ENCODE results near the gene IGSF1. TPM values are rescaled to one million over a fixed set of nuclear protein-coding genes. Genes with fewer than 3 reads are reported as not detected.

The IGSF1 gene
- total RNA-seq, 1 experiment from 2014 or later = not detected

- no peak for TF ChIP-seq CTCF (IDR thresholded peaks at IDR 0.05; ENCODE audit: unreplicated experiment)
- no peak for DNase-seq
- CTCF ChIA-PET = no interaction called here
- Mint-ChIP-seq H3K4me3 (ENCODE audit: low read depth, unreplicated experiment) (no peak overlapping the region), H3K27ac (ENCODE audit: unreplicated experiment) (no peak overlapping the region), H3K9me3 (ENCODE audit: low read depth, unreplicated experiment) (peaks cover 2% of the 10 kb centered on the region), H3K27me3 (ENCODE audit: unreplicated experiment) (no peaks in the 10 kb centered on the region), H3K4me1 (ENCODE audit: low read depth, unreplicated experiment) (no peaks in the 10 kb centered on the region), H3K36me3 (ENCODE audit: insufficient read depth, unreplicated experiment) (no peaks in the 10 kb centered on the region)
- intact Hi-C loops (cut with micrococcal nuclease; ENCODE audit: unreplicated experiment) = no loop called here
- BruUV-seq (replicated peaks) = no TSS peak
Measured at GRCh38 chrX:131305926-131306325, 16.8 kb upstream of the IGSF1 start.

- TF ChIP-seq CTCF (IDR thresholded peaks at IDR 0.05; ENCODE audit: unreplicated experiment) = no peak
- Mint-ChIP-seq H3K4me1 (ENCODE audit: low read depth, unreplicated experiment) (no peaks in the 10 kb centered on the region), H3K36me3 (ENCODE audit: insufficient read depth, unreplicated experiment) (no peaks in the 10 kb centered on the region), H3K27ac (ENCODE audit: unreplicated experiment) (no peak overlapping the region), H3K9me3 (ENCODE audit: low read depth, unreplicated experiment) (peaks cover 4% of the 10 kb centered on the region), H3K4me3 (ENCODE audit: low read depth, unreplicated experiment) (no peak overlapping the region), H3K27me3 (ENCODE audit: unreplicated experiment) (no peaks in the 10 kb centered on the region)
- CTCF ChIA-PET = no interaction called here
- BruUV-seq (replicated peaks) = no TSS peak
- DNase-seq = no peak
- intact Hi-C loops (cut with micrococcal nuclease; ENCODE audit: unreplicated experiment) = no loop called here
Measured at GRCh38 chrX:131302701-131303100, 13.6 kb upstream of the IGSF1 start.

GRCh38 chrX:131301155-131301554 lies 12.0 kb upstream of the IGSF1 start:
- no peak overlapping the region for H3K27ac Mint-ChIP-seq (ENCODE audit: unreplicated experiment)
- no peaks in the 10 kb centered on the region for H3K4me1 Mint-ChIP-seq (ENCODE audit: low read depth, unreplicated experiment)
- no TSS peak for BruUV-seq (replicated peaks)
- CTCF ChIA-PET = interaction anchor here (0.6 kb wide), 1 partner anchor 94 kb away, joined by 5 read pairs; no protein-coding TSS in a partner anchor
- H3K9me3 Mint-ChIP-seq (ENCODE audit: low read depth, unreplicated experiment) = peaks cover 4% of the 10 kb centered on the region
- intact Hi-C loops (cut with micrococcal nuclease; ENCODE audit: unreplicated experiment) = no loop called here
- no peak for TF ChIP-seq CTCF (IDR thresholded peaks at IDR 0.05; ENCODE audit: unreplicated experiment)
- DNase-seq = no peak
- no peaks in the 10 kb centered on the region for H3K27me3 Mint-ChIP-seq (ENCODE audit: unreplicated experiment)
- no peaks in the 10 kb centered on the region for H3K36me3 Mint-ChIP-seq (ENCODE audit: insufficient read depth, unreplicated experiment)
- no peak overlapping the region for H3K4me3 Mint-ChIP-seq (ENCODE audit: low read depth, unreplicated experiment)

GRCh38 chrX:131298846-131299245 lies 9.7 kb upstream of the IGSF1 start:
- Mint-ChIP-seq H3K9me3 (ENCODE audit: low read depth, unreplicated experiment) (peaks cover 4% of the 10 kb centered on the region), H3K27me3 (ENCODE audit: unreplicated experiment) (peaks cover 12% of the 10 kb centered on the region), H3K27ac (ENCODE audit: unreplicated experiment) (no peak overlapping the region), H3K36me3 (ENCODE audit: insufficient read depth, unreplicated experiment) (no peaks in the 10 kb centered on the region), H3K4me3 (ENCODE audit: low read depth, unreplicated experiment) (no peak overlapping the region), H3K4me1 (ENCODE audit: low read depth, unreplicated experiment) (no peaks in the 10 kb centered on the region)
- no TSS peak for BruUV-seq (replicated peaks)
- intact Hi-C loops (cut with micrococcal nuclease; ENCODE audit: unreplicated experiment) = no loop called here
- TF ChIP-seq CTCF (IDR thresholded peaks at IDR 0.05; ENCODE audit: unreplicated experiment) = no peak
- DNase-seq = no peak
- CTCF ChIA-PET = no interaction called here
